ENCODE results near the gene PIKFYVE. TPM values are rescaled to one million over a fixed set of nuclear protein-coding genes. Genes with fewer than 3 reads are reported as not detected.

PIKFYVE gene
- total RNA-seq, 2 experiments from 2014 or later, result 15.1 to 16.1 TPM

DNA sequence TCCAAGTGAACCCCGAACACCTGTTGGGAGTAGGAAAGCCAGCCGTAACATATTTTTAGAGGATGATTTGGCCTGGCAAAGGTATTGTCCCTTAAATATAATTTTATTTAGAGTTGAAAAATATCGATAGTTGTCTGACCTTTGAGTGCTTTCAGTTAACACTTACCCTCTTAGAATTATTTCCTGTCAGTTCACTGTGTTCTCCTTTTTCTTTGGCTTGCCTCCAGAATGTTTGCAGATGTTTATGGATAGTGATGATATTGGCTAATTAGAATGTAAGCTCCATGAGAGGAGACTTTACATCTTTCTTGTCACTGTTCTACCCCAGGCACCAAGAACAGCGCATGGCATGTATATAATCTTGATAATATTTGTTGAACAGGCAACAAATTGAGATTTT lies 19.8 kb downstream of the PIKFYVE start:
- POLR2A ChIA-PET, result no interaction called here
- CTCF ChIA-PET, result no interaction called here

DNA sequence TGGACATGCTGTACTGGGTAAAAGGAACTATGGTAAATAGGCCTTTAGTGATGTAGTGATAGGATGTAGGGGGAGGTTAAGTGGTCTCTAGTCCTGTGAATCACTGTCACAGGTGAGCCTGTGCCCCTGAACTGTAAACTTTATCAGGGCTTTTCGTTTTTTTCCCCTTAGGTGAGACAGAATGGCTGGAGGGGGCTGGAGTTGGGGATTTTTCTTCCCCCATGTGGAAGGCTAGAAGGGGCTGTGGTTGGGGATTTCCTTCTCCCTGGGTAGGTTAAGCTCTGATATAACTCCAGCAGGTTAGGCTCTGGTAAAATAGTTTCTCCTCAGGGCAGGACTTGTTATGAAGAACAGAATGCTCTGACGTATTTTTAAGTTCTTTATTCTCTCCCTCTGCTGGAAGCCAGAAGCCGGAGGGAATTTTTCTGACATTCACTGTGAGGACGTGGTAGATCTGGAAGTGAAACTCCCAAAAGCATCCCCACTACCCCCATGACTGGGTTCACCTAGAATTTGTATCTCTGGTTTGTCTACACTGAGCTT lies 28.5 kb downstream of the PIKFYVE start:
- CTCF ChIA-PET, result no interaction called here
- POLR2A ChIA-PET, result no interaction called here

DNA sequence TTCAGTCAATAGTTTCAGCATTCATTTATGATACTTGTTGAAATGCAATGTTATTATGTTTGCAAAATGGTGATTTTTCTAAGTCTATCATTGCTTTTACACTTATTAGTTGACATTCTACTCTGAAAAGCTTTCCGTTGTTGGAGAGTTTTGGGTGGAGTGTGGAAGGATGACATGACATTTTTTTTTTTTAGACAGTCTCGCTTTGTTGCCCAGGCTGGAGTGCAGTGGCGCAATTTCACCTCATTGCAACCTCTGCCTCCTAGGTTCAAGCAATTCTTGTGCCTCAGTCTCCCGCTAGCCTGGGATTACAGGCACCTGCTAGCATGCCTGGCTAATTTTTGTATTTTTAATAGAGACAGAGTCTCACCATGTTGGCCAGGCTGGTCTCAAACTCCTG lies 29.8 kb downstream of the PIKFYVE start:
- CTCF ChIA-PET, result no interaction called here
- POLR2A ChIA-PET, result no interaction called here

DNA sequence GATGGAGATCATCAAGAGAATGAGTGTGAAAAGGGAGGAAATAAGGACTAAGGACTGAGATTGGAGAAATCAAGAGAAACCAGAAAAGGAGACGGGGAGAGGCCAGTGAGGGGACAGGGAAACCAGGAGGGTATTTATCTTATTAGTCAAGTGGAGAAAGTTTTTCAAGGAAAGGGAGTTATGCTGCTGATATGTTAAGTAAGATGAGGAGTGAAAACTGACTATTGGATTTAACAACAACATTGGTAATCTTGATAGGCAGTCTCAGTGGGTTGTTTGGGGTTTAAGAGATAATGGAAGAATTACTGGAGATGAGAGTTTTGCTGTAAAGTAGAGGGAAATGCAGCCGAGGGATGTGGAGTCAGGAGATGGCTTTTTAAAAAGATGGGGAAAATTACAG lies 30.6 kb downstream of the PIKFYVE start:
- POLR2A ChIA-PET, result no interaction called here
- CTCF ChIA-PET, result no interaction called here

DNA sequence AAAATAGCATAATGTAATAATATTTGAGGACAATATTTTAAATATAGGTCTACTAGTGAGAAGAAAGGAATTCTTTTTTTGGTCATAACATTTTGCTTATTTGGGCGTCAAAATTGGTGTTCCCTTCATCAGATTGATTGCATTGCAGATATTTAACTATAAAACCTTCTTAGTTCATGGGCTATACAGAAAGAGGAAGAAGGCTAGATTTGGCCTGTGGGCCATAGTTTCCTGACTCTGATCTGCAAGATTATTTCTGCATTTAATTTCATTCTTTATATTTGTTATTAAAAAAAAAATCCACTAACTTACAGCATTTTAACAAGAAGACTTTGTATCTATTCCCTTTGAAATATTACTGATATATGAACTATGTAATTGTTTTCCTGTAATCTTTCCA lies 31.9 kb downstream of the PIKFYVE start:
- POLR2A ChIA-PET, result no interaction called here

DNA sequence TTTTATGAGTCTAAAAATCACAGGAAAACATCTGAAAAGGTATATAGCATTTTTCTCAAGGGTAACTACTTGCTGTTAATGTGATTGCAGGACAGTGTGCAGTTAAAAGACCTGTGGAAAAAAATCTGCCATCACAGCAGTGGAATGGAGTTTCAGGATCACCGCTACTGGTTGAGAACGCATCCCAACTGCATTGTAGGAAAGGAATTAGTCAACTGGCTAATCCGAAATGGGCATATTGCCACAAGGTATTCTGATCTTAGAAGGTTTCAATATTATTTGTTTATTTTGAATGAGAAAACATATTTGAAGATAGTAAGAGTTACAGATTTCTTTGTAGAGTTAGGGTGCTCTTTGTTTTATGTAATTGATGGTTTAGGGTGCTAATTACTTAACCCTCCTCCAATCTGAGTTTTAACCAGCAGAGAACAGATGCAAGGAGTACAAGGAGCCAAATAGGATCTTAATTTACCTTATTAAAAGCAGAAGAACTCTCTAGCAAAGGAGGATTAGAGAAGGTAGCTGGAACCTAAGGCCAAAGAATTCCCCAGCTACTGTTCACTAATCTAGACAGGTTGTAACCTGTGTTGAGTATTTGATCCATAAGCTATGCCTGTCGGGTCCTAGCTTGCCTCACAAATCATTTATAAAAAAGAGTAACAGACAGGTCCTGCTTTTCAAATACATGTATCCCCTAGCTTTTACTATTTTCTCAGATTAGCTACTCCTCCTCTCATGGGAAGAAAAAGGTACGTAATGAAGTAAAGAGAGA lies 35.0 kb downstream of the PIKFYVE start:
- CTCF ChIA-PET, result interaction anchor here (0.6 kb wide), 1 partner anchor 1764 kb away, joined by 6 read pairs; no protein-coding TSS in a partner anchor

More for the DNA sequence above, 31.9 kb downstream of the PIKFYVE start:
- CTCF ChIA-PET, result no interaction called here

DNA sequence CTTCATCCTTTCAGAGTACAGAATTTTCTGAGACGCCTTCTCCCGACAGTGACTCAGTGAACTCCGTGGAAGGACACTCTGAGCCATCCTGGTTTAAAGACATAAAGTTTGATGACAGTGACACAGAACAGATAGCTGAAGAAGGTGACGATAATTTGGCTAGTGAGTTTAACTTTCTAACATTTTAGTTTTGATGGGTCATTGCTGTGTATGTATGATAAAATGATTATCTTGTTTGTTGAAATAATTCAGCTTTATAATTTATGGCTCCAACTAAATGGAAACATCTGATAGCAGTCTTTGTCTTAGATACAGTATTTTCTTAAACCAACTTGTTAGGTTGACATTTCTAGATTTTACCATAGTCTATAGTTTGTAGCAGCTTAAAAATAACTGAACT lies 38.1 kb downstream of the PIKFYVE start:
- ChIA-PET CTCF (no interaction called here), POLR2A (no interaction called here)

More for the DNA sequence above, 35.0 kb downstream of the PIKFYVE start:
- POLR2A ChIA-PET, result no interaction called here

DNA sequence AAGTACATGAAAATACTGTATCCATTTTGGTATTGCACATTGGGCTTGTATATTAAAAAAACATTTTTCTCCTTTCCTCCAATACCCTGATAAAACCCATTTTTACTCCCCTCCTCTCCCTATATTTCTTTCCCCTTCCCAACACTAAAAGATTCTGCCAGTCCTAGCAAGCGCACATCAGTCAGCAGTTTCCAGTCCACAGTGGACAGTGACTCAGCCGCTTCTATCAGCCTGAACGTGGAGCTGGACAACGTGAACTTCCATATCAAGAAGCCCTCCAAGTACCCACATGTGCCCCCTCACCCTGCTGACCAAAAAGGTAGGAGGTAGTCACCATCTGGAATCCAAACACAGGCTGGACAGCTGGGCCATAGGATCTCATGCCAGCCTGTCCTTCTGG lies 38.6 kb downstream of the PIKFYVE start:
- CTCF ChIA-PET, result no interaction called here
- POLR2A ChIA-PET, result no interaction called here

DNA sequence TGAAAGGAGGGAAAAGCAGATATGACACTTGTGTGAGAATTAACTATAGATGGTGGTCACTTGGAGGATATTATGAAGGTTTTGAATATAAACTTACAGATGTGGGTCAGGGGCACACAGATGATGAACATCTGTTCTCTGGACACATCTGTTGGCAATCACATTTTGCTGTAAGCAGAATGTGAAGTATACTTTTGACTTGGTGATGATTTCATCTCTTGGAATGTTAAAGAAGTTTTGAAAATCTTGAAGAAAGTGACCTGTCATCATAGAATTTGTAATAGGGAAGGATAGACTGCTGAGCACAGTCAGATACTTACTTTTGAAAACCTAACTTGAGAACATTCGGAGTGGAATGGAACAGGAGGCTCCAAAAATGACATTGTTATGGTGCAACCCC lies 40.2 kb downstream of the PIKFYVE start:
- POLR2A ChIA-PET, result no interaction called here
- CTCF ChIA-PET, result no interaction called here

DNA sequence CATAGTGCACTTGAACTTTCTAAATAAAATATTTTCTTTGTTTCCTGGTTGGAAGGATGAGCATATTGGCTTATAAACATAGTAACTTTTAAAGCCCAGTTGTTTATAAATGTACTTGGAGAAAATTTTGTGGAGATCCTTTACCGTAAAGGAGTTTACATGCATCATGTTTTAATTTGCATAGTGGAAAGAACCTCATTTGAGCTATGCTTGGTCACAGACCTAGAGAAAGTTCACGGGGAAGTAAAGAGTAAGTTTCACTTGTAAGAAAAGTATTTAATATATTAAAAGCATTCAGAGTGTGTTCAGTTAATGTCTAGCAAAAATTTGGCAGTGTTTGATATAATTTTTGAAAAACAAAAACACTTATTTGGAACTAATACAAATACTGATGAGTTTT lies 45.3 kb downstream of the PIKFYVE start:
- ChIA-PET CTCF (interaction anchor here (0.7 kb wide), 1 partner anchor 136 kb away, joined by 3 read pairs; no protein-coding TSS in a partner anchor), POLR2A (no interaction called here)

DNA sequence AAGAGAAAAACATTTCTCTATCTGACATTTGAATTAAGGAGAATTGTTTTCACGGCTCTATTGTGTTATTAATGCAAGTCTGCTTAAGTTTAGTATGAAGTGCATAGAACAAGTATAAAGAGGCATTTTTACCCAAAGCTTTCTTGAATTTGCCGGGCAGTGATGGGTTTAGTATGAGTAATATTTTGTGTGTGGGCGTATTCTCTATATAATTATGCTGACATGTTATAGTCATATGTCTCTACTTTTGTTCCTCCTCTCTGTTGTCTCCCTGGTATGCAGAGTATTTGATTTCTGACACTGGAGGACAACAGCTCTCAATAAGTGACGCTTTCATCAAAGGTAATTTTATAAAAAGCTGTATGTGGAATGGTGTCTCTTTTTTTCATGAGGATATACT lies 45.9 kb downstream of the PIKFYVE start:
- CTCF ChIA-PET, result interaction anchor here (1.0 kb wide), 1 partner anchor 58 kb away, joined by 3 read pairs; no protein-coding TSS in a partner anchor
- POLR2A ChIA-PET, result no interaction called here

DNA sequence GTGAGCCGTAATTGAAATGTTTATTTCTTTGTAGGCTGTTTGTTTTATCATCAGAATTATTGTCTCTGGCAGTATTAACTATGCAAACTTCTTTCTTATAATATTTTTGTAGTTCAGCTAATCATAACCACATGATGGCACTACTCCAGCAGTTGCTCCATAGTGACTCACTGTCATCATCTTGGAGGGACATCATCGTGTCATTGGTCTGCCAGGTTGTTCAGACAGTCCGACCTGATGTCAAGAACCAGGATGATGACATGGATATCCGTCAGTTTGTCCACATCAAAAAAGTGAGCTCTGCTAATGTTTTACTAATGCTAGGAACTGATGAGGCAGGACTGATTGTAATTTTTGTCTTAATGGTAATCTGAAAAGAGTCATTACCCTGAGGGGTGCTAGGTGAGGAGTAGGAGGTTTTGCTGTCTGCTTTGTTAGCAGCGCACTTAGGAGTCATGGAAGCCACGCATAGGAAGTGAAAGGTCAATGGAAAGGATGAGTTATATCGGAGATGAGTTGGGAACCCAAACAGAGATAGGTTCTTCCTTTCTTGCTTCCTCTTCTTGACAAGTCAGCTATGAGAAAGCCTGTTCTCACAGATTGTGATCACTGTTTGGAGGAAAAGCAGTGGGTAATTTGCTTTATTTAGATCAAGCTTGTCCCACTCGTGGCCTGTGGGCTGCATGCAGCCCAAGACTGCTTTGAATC lies 49.2 kb downstream of the PIKFYVE start:
- ChIA-PET CTCF (no interaction called here), POLR2A (no interaction called here)

DNA sequence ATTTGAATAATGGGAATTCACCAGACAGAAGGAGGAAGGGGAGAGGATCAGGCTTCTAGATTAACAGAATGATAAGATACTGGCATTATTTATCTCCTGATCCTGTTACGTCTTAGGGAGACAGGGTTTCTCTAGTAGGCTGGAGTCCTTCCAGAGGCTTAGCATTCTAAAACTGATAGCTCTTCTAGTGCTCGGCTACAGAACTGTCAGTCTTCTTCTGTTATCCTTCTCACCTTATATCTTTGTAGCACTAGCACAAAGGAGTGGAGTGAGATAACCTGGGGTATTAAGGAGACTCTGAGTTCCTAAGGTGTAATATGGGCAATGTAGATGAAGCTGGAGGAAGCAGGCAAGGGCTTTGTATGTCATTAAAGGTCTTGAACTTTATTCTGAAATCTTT lies 52.1 kb downstream of the PIKFYVE start:
- POLR2A ChIA-PET, result interaction anchor here (0.6 kb wide), 1 partner anchor 1474 kb away, joined by 5 read pairs; no protein-coding TSS in a partner anchor
- CTCF ChIA-PET, result interaction anchor here (0.6 kb wide), 1 partner anchor 49 kb away, joined by 4 read pairs; no protein-coding TSS in a partner anchor

DNA sequence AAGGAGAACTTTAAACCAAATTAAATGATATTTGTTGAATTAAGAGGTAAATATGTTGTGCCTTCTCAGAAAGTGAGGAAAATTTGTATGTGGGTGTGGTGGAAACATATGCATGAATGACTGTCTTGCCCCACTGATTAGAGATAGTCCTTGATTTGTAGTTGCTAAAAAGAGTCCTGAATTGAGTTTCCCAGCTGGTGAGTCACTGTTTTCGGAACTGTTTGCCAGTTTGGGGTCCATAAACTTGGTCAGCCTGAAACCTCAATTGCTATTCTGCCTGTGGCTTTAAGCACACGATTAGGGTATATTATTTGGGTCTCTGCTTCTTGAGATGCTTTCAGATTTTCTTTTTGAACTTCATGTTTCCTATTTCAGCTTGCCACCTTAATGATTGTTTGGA lies 53.3 kb downstream of the PIKFYVE start:
- CTCF ChIA-PET, result no interaction called here
- POLR2A ChIA-PET, result no interaction called here

DNA sequence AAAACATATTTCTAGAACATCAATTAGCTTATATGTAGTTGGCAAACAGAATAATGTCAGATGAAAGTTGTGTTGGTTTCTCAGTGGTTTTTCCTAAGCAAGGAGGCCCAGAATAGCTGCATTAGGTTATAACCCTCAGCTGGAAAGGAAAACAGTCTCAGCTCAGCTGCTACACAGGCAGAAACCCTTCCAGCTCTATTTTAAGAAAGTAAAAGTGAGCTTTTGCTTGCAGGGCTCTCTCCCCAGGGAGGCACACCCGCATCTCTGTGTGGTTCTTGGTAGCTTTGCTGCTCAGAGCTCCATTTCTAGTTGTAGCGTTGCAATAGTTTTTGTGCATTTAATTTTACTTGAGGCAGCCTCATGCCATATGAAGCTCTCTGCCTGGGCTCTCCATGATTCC lies 54.6 kb downstream of the PIKFYVE start:
- CTCF ChIA-PET, result no interaction called here
- POLR2A ChIA-PET, result interaction anchor here (0.5 kb wide), 1 partner anchor 22 kb away, joined by 7 read pairs; no protein-coding TSS in a partner anchor

DNA sequence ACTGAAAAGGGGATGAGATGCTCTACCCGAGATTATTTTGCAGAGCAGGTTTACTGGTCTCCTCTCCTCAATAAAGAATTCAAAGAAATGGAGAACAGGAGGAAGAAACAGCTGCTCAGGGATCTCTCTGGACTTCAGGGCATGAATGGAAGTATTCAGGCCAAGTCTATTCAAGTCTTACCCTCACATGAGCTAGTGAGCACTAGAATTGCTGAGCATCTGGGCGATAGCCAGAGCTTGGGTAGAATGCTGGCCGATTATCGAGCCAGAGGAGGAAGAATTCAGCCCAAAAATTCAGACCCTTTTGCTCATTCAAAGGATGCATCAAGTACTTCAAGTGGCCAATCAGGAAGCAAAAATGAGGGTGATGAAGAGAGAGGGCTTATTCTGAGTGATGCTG lies 60.0 kb downstream of the PIKFYVE start:
- CTCF ChIA-PET, result interaction anchor here (1.0 kb wide), 1 partner anchor 47 kb away, joined by 3 read pairs; no protein-coding TSS in a partner anchor
- POLR2A ChIA-PET, result no interaction called here

DNA sequence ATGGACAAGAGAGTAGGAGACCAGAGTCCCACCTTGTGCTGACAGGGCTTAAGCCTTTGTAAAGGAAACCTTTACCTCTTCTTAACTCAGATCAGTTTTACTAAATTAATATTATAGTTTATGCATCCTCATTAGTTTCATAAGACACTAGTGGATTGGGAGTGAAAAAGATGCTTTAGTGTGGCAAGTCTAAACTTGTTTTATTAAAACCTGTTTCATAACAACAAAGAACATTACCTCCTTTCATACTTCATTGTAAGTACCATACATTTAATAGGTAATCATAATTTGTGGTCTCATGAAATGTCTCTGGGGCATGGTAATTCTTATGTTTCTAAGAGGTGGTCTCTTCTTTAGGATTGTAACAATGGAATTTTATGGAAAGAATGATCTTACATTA lies 63.4 kb downstream of the PIKFYVE start:
- POLR2A ChIA-PET, result no interaction called here

DNA sequence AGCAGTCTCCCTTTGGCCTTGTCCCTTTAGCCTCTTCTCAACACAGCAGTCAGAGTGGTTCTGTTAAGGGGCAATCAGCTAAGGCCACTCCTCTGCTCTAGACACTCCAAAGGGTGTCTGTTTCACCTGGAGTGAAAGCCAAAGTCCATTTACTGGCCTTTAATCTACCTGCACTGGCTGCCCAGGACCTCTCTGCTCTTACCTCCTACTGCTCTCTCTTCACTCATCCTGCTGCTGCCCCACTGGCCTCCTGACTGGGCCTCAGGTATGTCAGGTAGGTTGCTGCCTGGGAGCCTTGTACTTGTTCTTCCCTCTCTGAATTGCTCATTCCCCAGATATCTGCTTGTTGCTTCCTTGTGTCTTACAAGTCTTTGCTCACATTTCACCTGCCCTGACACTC lies 68.2 kb downstream of the PIKFYVE start:
- ChIA-PET POLR2A (no interaction called here), CTCF (no interaction called here)

More for the DNA sequence above, 63.4 kb downstream of the PIKFYVE start:
- CTCF ChIA-PET, result no interaction called here

DNA sequence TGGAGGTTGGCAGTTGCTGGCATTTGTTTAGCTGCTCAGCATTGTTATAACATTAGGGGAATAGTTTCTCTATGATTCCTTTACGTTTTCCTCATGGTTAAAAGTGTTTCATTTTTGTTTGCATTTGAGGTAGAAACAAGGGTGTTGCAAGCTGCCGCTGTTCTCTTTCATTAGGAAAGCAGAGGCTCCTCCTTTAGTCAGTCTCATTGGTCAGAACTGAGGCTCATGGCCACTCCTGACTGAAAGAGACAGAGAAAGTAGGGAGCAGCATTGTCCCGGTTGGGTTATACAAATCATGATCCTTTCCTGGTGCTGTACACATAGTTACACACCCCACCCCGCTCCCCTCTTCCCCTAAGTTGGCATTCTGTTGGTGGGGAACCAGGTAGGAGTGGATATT lies 80.7 kb downstream of the PIKFYVE start:
- POLR2A ChIA-PET, result no interaction called here
- CTCF ChIA-PET, result no interaction called here

DNA sequence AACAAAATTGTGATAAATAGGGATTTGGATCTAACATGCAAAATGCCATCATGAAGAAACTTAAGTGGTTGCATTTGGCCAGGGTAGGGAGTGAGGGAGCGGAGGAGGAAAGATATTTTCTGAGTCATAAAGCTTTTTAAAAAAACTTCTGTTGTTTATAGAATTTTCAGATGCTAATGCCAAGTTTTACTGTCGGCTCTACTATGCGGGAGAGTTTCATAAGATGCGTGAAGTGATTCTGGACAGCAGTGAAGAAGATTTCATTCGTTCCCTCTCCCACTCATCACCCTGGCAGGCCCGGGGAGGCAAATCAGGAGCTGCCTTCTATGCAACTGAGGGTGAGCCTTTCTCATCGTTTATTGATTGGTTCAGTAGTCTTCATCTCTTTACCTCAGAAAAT lies 84.6 kb downstream of the PIKFYVE start:
- ChIA-PET CTCF (no interaction called here), POLR2A (no interaction called here)

Measured in activated CD8-positive, alpha-beta memory T cell treated with anti-CD3 and anti-CD28 coated beads for 36 hours (primary cell).